GM12878 (cell line): Measurements from ENCODE around the gene FANCC. TPM values are rescaled to one million over a fixed set of nuclear protein-coding genes. Genes with fewer than 3 reads are reported as not detected.

Source experiments
- ATAC-seq: fragments of 200-7000 bp; cut with Tn5 transposase; 3 replicates; pipeline ENCODE4 v1.9.1; 2020; ENCODE audit warnings: mild to moderate bottlenecking, moderate library complexity
- BruUV-seq: library from RNA; stranded (reverse); fragments of 400-500 nt; replicated peaks from 2 replicates; lab custom pipeline; 2021; lab: Mats Ljungman, UMichigan
- CTCF ChIA-PET: fragments of 300-600 bp; sonication (Branson Sonifier 250); formaldehyde crosslinking; extraction: SDS; loops from one replicate; lab custom pipeline; 2021; ENCODE audit warnings: inconsistent platforms; lab: Yijun Ruan, JAX
- POLR2A ChIA-PET: fragments of 350-600 bp; formaldehyde crosslinking; extraction: SDS; loops from one replicate; lab custom pipeline; 2021; ENCODE audit warnings: inconsistent platforms; lab: Charles Lee
- RAD21 ChIA-PET: fragments of 300-600 bp; sonication (Branson Sonifier 250); formaldehyde crosslinking; loops from one replicate; lab custom pipeline; 2023; ENCODE audit warnings: antibody characterized with exemption; ENCODE audit not compliant: unreplicated experiment; lab: Charles Lee
- SMC1A ChIA-PET: fragments of 300-600 bp; sonication (Branson Sonifier 250); formaldehyde crosslinking; loops from one replicate; lab custom pipeline; 2023; ENCODE audit not compliant: unreplicated experiment, uncharacterized antibody; lab: Charles Lee
- DNase-seq: peaks from one replicate; pipeline ENCODE4 v3.0.0-alpha.2; 2011; ENCODE audit warnings: low read depth, low spot score
- FAIRE-seq: peaks from 3 replicates; lab custom pipeline; 2011; peaks lifted over from hg19 to GRCh38; lab: Jason Lieb, UNC
- H2AFZ ChIP-seq: 2 replicates; pipeline ENCODE4 v1.6.0; 2011; ENCODE audit warnings: low read depth, low read length, control low read depth; ENCODE audit not compliant: control insufficient read depth
- H3K27ac ChIP-seq: 2 replicates; pipeline ENCODE4 v1.5.1; 2011; ENCODE audit warnings: control low read depth; ENCODE audit not compliant: control insufficient read depth, insufficient read depth
- H3K27me3 ChIP-seq, 2 experiments: replicated peaks in 1 of 2; 2 replicates each; pipeline versions ENCODE4 v1.6.0 to v1.6.1; 2011; ENCODE audit warnings: low read length in 1 of 2; ENCODE audit not compliant: control insufficient read depth in 2 of 2, insufficient read depth in 2 of 2
- H3K36me3 ChIP-seq, 2 experiments: 2 replicates each; pipeline ENCODE4 v1.5.1; 2011; ENCODE audit warnings: low read length in 1 of 2; ENCODE audit not compliant: control insufficient read depth in 2 of 2, insufficient read depth in 2 of 2
- H3K4me1 ChIP-seq: 2 replicates; pipeline ENCODE4 v1.6.1; 2011; ENCODE audit warnings: mild to moderate bottlenecking, low read length, moderate library complexity, mixed read lengths; ENCODE audit not compliant: control insufficient read depth, insufficient read depth
- H3K4me2 ChIP-seq: 2 replicates; pipeline ENCODE4 v1.6.0; 2011; ENCODE audit warnings: control low read depth; ENCODE audit not compliant: control insufficient read depth, insufficient read depth
- H3K4me3 ChIP-seq: fragments of 200-600 bp; sonication (generic); 2 replicates; pipeline ENCODE4 v1.5.1; 2016
- H3K79me2 ChIP-seq: 2 replicates; pipeline ENCODE4 v1.6.0; 2011; ENCODE audit warnings: low read length; ENCODE audit not compliant: control insufficient read depth, insufficient read depth
- H3K9ac ChIP-seq: 2 replicates; pipeline ENCODE4 v1.8.0; 2011; ENCODE audit warnings: low read length, control low read depth, mixed read lengths; ENCODE audit not compliant: control insufficient read depth, insufficient read depth
- H3K9me3 ChIP-seq: replicated peaks from 3 replicates; pipeline ENCODE4 v1.5.1; 2011; ENCODE audit warnings: mild to moderate bottlenecking, low read length; ENCODE audit not compliant: control insufficient read depth, insufficient read depth
- H4K20me1 ChIP-seq: 2 replicates; pipeline ENCODE4 v1.6.0; 2011; ENCODE audit not compliant: control insufficient read depth, insufficient read depth
- BRCA1 ChIP-seq: IDR thresholded peaks from 2 replicates; pipeline ENCODE4 v1.6.1; 2011; ENCODE audit warnings: low read depth, low read length, improper control_type of control experiment
- CTCF ChIP-seq, 3 experiments: IDR thresholded peaks in 2 of 3; conservative IDR thresholded peaks in 1 of 3; 2 replicates each; pipeline ENCODE4 v1.5.1; 2011; ENCODE audit warnings: low read depth in 3 of 3, low read length in 3 of 3, mild to moderate bottlenecking in 3 of 3, control low read depth in 2 of 3, moderate library complexity in 2 of 3, inconsistent platforms in 1 of 3, mixed read lengths in 1 of 3; ENCODE audit not compliant: control insufficient read depth in 2 of 3, insufficient read depth in 1 of 3; ENCODE audit errors: extremely low read depth in 1 of 3
- EP300 ChIP-seq, 2 experiments: fragments of 150-350 bp in 1 of 2; IDR thresholded peaks; 2 replicates each; pipeline ENCODE4 v1.6.1; 2011 to 2012; ENCODE audit warnings: low read depth in 2 of 2, low read length in 2 of 2, borderline replicate concordance in 1 of 2, improper control_type of control experiment in 1 of 2, inconsistent platforms in 1 of 2; ENCODE audit not compliant: control insufficient read depth in 1 of 2
- MLLT1 ChIP-seq: fragments of 450-650 bp; IDR thresholded peaks from 2 replicates; pipeline ENCODE4 v1.6.1; 2016; ENCODE audit warnings: mild to moderate bottlenecking
- NFYA ChIP-seq: IDR thresholded peaks from 2 replicates; pipeline ENCODE4 v1.6.1; 2011; ENCODE audit warnings: low read depth, mild to moderate bottlenecking, low read length, improper control_type of control experiment, borderline replicate concordance
- PKNOX1 ChIP-seq: fragments of 450-650 bp; IDR thresholded peaks from 2 replicates; pipeline ENCODE4 v1.6.1; 2016; ENCODE audit warnings: mild to moderate bottlenecking
- SP1 ChIP-seq: IDR thresholded peaks from one replicate; pipeline ENCODE4 v1.6.1; 2011; ENCODE audit warnings: low read depth, low read length
- STAT3 ChIP-seq: IDR thresholded peaks from 2 replicates; pipeline ENCODE4 v1.6.1; 2011; ENCODE audit warnings: low read depth, low read length, improper control_type of control experiment
- TCF7 ChIP-seq: IDR thresholded peaks from 2 replicates; pipeline ENCODE4 v1.6.1; 2014; ENCODE audit warnings: antibody characterized with exemption, borderline replicate concordance
- WGBS: methylation state at CpG from one replicate; pipeline ENCODE4 v1.1.6; 2016; ENCODE audit warnings: low lambda C conversion rate; ENCODE audit not compliant: insufficient replicate concordance, insufficient coverage; ENCODE audit errors: missing lambda C conversion rate; 5-methylcytosine and 5-hydroxymethylcytosine counted together
- in situ Hi-C: fragments of 300-500 bp; cut with MboI; formaldehyde crosslinking; loops from 9 replicates; pipeline ENCODE4 v1.14.3; 2018; ENCODE audit warnings: mixed read lengths
- intact Hi-C: fragments of 100-400 bp; cut with micrococcal nuclease; formaldehyde crosslinking; loops from one replicate; pipeline ENCODE4 v1.14.2; 2022; ENCODE audit not compliant: unreplicated experiment
- polyA plus RNA-seq, 11 experiments: library from polyadenylated mRNA; depleted of rRNA in 4 of 11; unstranded in 6 of 11; stranded (reverse) in 5 of 11; fragments of >200 nt; fragmentation: Nextera tagmentation in 4 of 11; fragmentation: Illumina TruSeq in 1 of 11; extraction: Ambion mirVana in 4 of 11; extraction: Trizol in 1 of 11; gene quantifications; 1 replicate in 1 of 11; 2 replicates in 10 of 11; pipeline versions ENCODE4 v1.2.1 to v1.2.3, GENCODE V29; 2011 to 2016; ENCODE audit warnings: inconsistent platforms in 2 of 11, missing spikeins in 2 of 11, low read depth in 1 of 11
- total RNA-seq, 4 experiments: library from RNA; depleted of rRNA in 3 of 4; stranded (reverse); fragments of >200 nt in 3 of 4; fragmentation: Illumina TruSeq in 1 of 4; extraction: Trizol in 1 of 4; gene quantifications; 2 replicates each; pipeline versions ENCODE4 v1.2.1 to v1.2.3, GENCODE V29; 2013 to 2021
- TF ChIP-seq, protein P1 (sequence below): fragments of 450-650 bp; IDR thresholded peaks from 2 replicates; pipeline ENCODE4 v1.6.1; 2017; ENCODE audit warnings: mild to moderate bottlenecking, moderate library complexity

FANCC gene
- total and polyA plus RNA-seq, 10 of the 15 experiments (the other 5 are each of a cell fraction or from before 2014, with no cell fraction given): 1.2 to 16.8 (median 10.5) TPM

DNA sequence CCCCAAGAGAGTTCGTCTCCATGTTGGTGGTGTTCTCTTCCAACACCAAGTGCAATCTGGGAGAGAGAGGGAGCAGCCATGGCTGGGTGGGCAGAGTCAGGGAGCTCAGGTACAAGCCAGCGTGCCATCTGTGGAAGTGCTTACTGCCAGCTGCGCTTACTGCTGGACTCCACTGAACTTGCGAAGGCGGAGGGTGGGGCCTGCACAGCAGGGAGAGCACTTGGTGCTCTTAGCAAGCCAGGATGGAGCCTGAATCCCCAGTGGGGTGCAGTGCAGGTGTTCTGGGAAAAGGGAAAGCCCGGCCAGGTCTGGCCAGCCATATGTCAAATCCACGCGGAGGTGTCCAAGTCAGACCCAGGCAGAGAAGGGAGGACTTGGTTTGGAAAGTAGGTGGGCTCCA is 142.0 kb downstream of the FANCC start:
- CTCF ChIA-PET: interaction anchor here (1.4 kb wide), 1 partner anchor 8 kb away, joined by 3 read pairs; no protein-coding TSS in a partner anchor
- POLR2A ChIA-PET: no interaction called here
- TF ChIP-seq SP1 (no peak), STAT3 (no peak), NFYA (no peak), CTCF (IDR thresholded peaks at IDR 0.05 in 2 of 3, conservative IDR thresholded peaks at IDR 0.05 in 1 of 3; ENCODE audit: control insufficient read depth in 2 of 3, extremely low read depth in 1 of 3, insufficient read depth in 1 of 3, low read depth in 3 of 3, low read length in 3 of 3) (no peak), BRCA1 (no peak), EP300 (IDR thresholded peaks at IDR 0.05; ENCODE audit: borderline replicate concordance in 1 of 2, control insufficient read depth in 1 of 2, low read depth in 2 of 2, low read length in 2 of 2) (no peak), MLLT1 (no peak), PKNOX1 (no peak), TCF7 (no peak)
- TF ChIP-seq, protein P1, sequence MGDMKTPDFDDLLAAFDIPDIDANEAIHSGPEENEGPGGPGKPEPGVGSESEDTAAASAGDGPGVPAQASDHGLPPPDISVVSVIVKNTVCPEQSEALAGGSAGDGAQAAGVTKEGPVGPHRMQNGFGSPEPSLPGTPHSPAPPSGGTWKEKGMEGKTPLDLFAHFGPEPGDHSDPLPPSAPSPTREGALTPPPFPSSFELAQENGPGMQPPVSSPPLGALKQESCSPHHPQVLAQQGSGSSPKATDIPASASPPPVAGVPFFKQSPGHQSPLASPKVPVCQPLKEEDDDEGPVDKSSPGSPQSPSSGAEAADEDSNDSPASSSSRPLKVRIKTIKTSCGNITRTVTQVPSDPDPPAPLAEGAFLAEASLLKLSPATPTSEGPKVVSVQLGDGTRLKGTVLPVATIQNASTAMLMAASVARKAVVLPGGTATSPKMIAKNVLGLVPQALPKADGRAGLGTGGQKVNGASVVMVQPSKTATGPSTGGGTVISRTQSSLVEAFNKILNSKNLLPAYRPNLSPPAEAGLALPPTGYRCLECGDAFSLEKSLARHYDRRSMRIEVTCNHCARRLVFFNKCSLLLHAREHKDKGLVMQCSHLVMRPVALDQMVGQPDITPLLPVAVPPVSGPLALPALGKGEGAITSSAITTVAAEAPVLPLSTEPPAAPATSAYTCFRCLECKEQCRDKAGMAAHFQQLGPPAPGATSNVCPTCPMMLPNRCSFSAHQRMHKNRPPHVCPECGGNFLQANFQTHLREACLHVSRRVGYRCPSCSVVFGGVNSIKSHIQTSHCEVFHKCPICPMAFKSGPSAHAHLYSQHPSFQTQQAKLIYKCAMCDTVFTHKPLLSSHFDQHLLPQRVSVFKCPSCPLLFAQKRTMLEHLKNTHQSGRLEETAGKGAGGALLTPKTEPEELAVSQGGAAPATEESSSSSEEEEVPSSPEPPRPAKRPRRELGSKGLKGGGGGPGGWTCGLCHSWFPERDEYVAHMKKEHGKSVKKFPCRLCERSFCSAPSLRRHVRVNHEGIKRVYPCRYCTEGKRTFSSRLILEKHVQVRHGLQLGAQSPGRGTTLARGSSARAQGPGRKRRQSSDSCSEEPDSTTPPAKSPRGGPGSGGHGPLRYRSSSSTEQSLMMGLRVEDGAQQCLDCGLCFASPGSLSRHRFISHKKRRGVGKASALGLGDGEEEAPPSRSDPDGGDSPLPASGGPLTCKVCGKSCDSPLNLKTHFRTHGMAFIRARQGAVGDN: no peak

More for the DNA sequence above, 142.0 kb downstream of the FANCC start:
- BruUV-seq: no TSS peak
- FAIRE-seq (no peak), DNase-seq (no peak), ATAC-seq (no peak)
- no peak overlapping the region for H3K4me2 ChIP-seq
- H3K79me2 ChIP-seq: no peaks in the 10 kb centered on the region
- 97% methylated on average over 8 of the region's 8 CpGs for WGBS
- peaks cover 4% of the 10 kb centered on the region; the same call in 1 of the 2 replicates for H3K4me1 ChIP-seq
- no peaks in the 10 kb centered on the region for H3K36me3 ChIP-seq
- intact Hi-C loops (no loop called here), in situ Hi-C loops (no loop called here)
- SMC1A ChIA-PET: no interaction called here
- no peaks in the 10 kb centered on the region for H3K27me3 ChIP-seq
- H3K4me3 ChIP-seq: no peak overlapping the region
- no peak overlapping the region for H3K27ac ChIP-seq
- RAD21 ChIA-PET: no interaction called here
- no peaks in the 10 kb centered on the region for H3K9me3 ChIP-seq
- no peak overlapping the region for H2AFZ ChIP-seq
- no peaks in the 10 kb centered on the region for H4K20me1 ChIP-seq
- H3K9ac ChIP-seq: no peak overlapping the region
